DOHH2 (cell line): Measurements from ENCODE around the gene ITGA11.

ENCODE experiments used
- H3F3A ChIP-seq: fragments of 200-600 bp; sonication (generic), shearing (Covaris generic); 2 replicates; pipeline ENCODE4 v1.6.0; 2016; ENCODE audit warnings: antibody characterized with exemption, mild to moderate bottlenecking; ENCODE audit not compliant: control insufficient read depth, insufficient read depth
- H3K27ac ChIP-seq: fragments of 200-600 bp; sonication (generic); 2 replicates; pipeline ENCODE4 v1.5.1; 2014; ENCODE audit warnings: low read depth, mild to moderate bottlenecking, low read length, moderate library complexity
- H3K27me3 ChIP-seq: fragments of 200-600 bp; sonication (generic); 2 replicates; pipeline ENCODE4 v1.6.1; 2014; ENCODE audit warnings: mild to moderate bottlenecking, low read length, mixed read lengths; ENCODE audit not compliant: control insufficient read depth
- H3K36me3 ChIP-seq: fragments of 200-600 bp; sonication (generic); 2 replicates; pipeline ENCODE4 v1.6.1; 2014; ENCODE audit warnings: mild to moderate bottlenecking, low read length, moderate library complexity, mixed read lengths; ENCODE audit not compliant: control insufficient read depth
- H3K4me1 ChIP-seq: fragments of 200-600 bp; sonication (generic); 2 replicates; pipeline ENCODE4 v1.6.1; 2014; ENCODE audit warnings: mild to moderate bottlenecking, low read length, mixed read lengths; ENCODE audit not compliant: control insufficient read depth
- H3K4me2 ChIP-seq: fragments of 200-600 bp; sonication (generic); 2 replicates; pipeline ENCODE4 v1.6.0; 2014; ENCODE audit warnings: mild to moderate bottlenecking, low read length, moderate library complexity
- H3K4me3 ChIP-seq: fragments of 200-600 bp; sonication (generic); 2 replicates; pipeline ENCODE4 v1.5.1; 2014; ENCODE audit warnings: mild to moderate bottlenecking, low read length, mixed read lengths
- H3K79me2 ChIP-seq: fragments of 200-600 bp; sonication (generic); 2 replicates; pipeline ENCODE4 v1.6.1; 2014; ENCODE audit warnings: mild to moderate bottlenecking, low read length, mixed read lengths; ENCODE audit not compliant: control insufficient read depth
- H3K9me2 ChIP-seq: fragments of 200-600 bp; sonication (generic); replicated peaks from 2 replicates; pipeline ENCODE4 v1.6.1; 2014; ENCODE audit warnings: mild to moderate bottlenecking, low read length, mixed read lengths; ENCODE audit not compliant: control insufficient read depth
- H3K9me3 ChIP-seq: fragments of 200-600 bp; sonication (generic); 2 replicates; pipeline ENCODE4 v1.6.1; 2014; ENCODE audit warnings: antibody characterized with exemption, low read length, mixed read lengths; ENCODE audit not compliant: control insufficient read depth, insufficient read depth
- H4K20me1 ChIP-seq: fragments of 200-600 bp; sonication (generic); 2 replicates; pipeline ENCODE4 v1.6.0; 2014; ENCODE audit warnings: low read depth, mild to moderate bottlenecking, antibody characterized with exemption, low read length, moderate library complexity; ENCODE audit not compliant: control insufficient read depth, insufficient read depth
- CTCF ChIP-seq: fragments of 200-600 bp; sonication (generic); IDR thresholded peaks from one replicate; pipeline ENCODE4 v1.5.1; 2014; ENCODE audit warnings: antibody characterized with exemption, mild to moderate bottlenecking, low read depth, low read length; ENCODE audit not compliant: poor library complexity, severe bottlenecking
- EZH2phosphoT487 ChIP-seq: fragments of 200-600 bp; sonication (generic); IDR thresholded peaks from 2 replicates; pipeline ENCODE4 v1.6.1; 2017; ENCODE audit warnings: borderline replicate concordance, mild to moderate bottlenecking, antibody characterized with exemption, low read length, moderate library complexity, mixed read lengths

The ITGA11 gene

GRCh38 chr15:68276668-68277067 lies 155.3 kb downstream of the ITGA11 start:
- peaks cover 39% of the 10 kb centered on the region for H3K4me1 ChIP-seq
- H3K27ac ChIP-seq = peak overlapping the region; percentile 85; the same call in 1 of the 2 replicates
- H3K4me2 ChIP-seq = peak overlapping the region; percentile 76
- peaks cover 25% of the 10 kb centered on the region for H3K36me3 ChIP-seq
- TF ChIP-seq EZH2phosphoT487 = no peak
- no peak for TF ChIP-seq CTCF
- H3K27me3 ChIP-seq = no peaks in the 10 kb centered on the region
- no peaks in the 10 kb centered on the region for H3K9me3 ChIP-seq
- H3F3A ChIP-seq = no peaks in the 10 kb centered on the region
- H4K20me1 ChIP-seq = peaks cover 21% of the 10 kb centered on the region
- H3K9me2 ChIP-seq = no peaks in the 10 kb centered on the region
- peaks cover 38% of the 10 kb centered on the region for H3K79me2 ChIP-seq
- peak overlapping the region; percentile 79 for H3K4me3 ChIP-seq

- Histone ChIP-seq H3K79me2 (peaks cover 24% of the 10 kb centered on the region), H3K4me1 (peaks cover 25% of the 10 kb centered on the region), H3K27ac (no peak overlapping the region), H3K9me2 (no peaks in the 10 kb centered on the region), H3K4me2 (no peak overlapping the region), H3K9me3 (no peaks in the 10 kb centered on the region), H3K4me3 (no peak overlapping the region), H3K27me3 (no peaks in the 10 kb centered on the region), H3F3A (no peaks in the 10 kb centered on the region), H4K20me1 (peaks cover 19% of the 10 kb centered on the region), H3K36me3 (peaks cover 19% of the 10 kb centered on the region)
- TF ChIP-seq EZH2phosphoT487 (no peak), CTCF (no peak)
Observed at GRCh38 chr15:68275165-68275746, 156.7 kb downstream of the ITGA11 start.

- peaks cover 15% of the 10 kb centered on the region for H3K4me1 ChIP-seq
- H4K20me1 ChIP-seq = peaks cover 9% of the 10 kb centered on the region; the same call in 1 of the 2 replicates
- no peaks in the 10 kb centered on the region for H3F3A ChIP-seq
- H3K9me3 ChIP-seq = no peaks in the 10 kb centered on the region
- H3K4me2 ChIP-seq = no peak overlapping the region
- no peak for TF ChIP-seq EZH2phosphoT487
- H3K9me2 ChIP-seq = no peaks in the 10 kb centered on the region
- no peak overlapping the region for H3K4me3 ChIP-seq
- H3K27me3 ChIP-seq = no peaks in the 10 kb centered on the region
- peaks cover 14% of the 10 kb centered on the region for H3K79me2 ChIP-seq
- no peak overlapping the region for H3K27ac ChIP-seq
- H3K36me3 ChIP-seq = peaks cover 9% of the 10 kb centered on the region
Observed at GRCh38 chr15:68274201-68274848, 157.6 kb downstream of the ITGA11 start.

- no peaks in the 10 kb centered on the region for H3K79me2 ChIP-seq
- H3K4me2 ChIP-seq = no peak overlapping the region
- no peak for TF ChIP-seq CTCF
- TF ChIP-seq EZH2phosphoT487 = no peak
- H3K27me3 ChIP-seq = peaks cover 6% of the 10 kb centered on the region; the same call in 1 of the 2 replicates
- no peaks in the 10 kb centered on the region for H4K20me1 ChIP-seq
- no peaks in the 10 kb centered on the region for H3K9me2 ChIP-seq
- no peaks in the 10 kb centered on the region for H3K9me3 ChIP-seq
- H3K4me1 ChIP-seq = peaks cover 12% of the 10 kb centered on the region
- H3K27ac ChIP-seq = no peak overlapping the region
- no peaks in the 10 kb centered on the region for H3K36me3 ChIP-seq
- H3F3A ChIP-seq = no peaks in the 10 kb centered on the region
- no peak overlapping the region for H3K4me3 ChIP-seq
Observed at GRCh38 chr15:68272721-68273271, 159.2 kb downstream of the ITGA11 start.
